ENCODE data around the gene B3GALNT1.

Gene B3GALNT1

DNA sequence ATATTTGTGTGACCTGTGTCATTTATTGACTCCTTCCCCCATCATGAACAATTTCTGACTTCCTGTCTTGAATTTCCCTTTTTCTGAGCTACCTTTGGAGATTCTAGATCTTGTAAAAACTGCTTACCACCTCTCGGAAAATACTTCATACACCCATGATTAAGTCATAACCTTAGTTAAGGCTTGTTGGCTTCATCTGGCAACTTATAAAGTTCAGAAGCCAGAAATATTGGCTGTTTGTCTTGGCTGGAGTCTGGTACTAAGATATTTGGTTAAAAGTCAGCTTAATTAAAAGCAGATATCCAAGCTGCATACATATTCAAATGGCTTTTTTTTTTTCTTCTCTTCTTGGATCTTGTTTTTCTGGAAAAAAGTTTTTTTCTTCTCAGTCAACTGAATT is 37.3 kb upstream of the B3GALNT1 start:
- H3K4me3 ChIP-seq (ENCODE audit: control insufficient read depth, low read depth, low read length), result no peak overlapping the region
- DNase-seq (ENCODE audit: low read depth), result peak; percentile 91
- TF ChIP-seq, protein P1, sequence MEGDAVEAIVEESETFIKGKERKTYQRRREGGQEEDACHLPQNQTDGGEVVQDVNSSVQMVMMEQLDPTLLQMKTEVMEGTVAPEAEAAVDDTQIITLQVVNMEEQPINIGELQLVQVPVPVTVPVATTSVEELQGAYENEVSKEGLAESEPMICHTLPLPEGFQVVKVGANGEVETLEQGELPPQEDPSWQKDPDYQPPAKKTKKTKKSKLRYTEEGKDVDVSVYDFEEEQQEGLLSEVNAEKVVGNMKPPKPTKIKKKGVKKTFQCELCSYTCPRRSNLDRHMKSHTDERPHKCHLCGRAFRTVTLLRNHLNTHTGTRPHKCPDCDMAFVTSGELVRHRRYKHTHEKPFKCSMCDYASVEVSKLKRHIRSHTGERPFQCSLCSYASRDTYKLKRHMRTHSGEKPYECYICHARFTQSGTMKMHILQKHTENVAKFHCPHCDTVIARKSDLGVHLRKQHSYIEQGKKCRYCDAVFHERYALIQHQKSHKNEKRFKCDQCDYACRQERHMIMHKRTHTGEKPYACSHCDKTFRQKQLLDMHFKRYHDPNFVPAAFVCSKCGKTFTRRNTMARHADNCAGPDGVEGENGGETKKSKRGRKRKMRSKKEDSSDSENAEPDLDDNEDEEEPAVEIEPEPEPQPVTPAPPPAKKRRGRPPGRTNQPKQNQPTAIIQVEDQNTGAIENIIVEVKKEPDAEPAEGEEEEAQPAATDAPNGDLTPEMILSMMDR (conservative IDR thresholded peaks at IDR 0.05; ENCODE audit: control insufficient read depth, insufficient read depth, low read depth, low read length), result no peak

DNA sequence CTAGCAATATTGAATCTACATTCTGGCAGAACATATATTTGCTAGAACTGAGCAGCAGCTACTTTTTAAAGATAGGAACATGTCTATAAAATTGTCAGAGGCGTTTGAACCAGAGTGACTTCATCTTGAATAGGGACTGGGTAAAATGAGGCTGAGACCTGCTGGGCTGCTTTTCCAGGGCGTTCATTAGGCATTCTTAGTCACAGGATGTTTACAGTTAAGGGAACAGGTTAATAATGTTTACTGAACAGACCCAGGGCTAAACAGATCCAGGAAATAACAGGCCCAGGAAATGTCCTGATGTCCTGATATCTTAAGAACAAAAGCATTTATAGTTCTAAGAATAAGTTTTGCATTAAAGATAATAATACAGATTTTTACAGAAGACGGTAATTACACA is 34.5 kb upstream of the B3GALNT1 start:
- H3K4me3 ChIP-seq (ENCODE audit: control insufficient read depth, low read depth, low read length), result no peak overlapping the region
- no peak for DNase-seq (ENCODE audit: low read depth)
- TF ChIP-seq, protein P1 (conservative IDR thresholded peaks at IDR 0.05; ENCODE audit: control insufficient read depth, insufficient read depth, low read depth, low read length), result no peak

DNA sequence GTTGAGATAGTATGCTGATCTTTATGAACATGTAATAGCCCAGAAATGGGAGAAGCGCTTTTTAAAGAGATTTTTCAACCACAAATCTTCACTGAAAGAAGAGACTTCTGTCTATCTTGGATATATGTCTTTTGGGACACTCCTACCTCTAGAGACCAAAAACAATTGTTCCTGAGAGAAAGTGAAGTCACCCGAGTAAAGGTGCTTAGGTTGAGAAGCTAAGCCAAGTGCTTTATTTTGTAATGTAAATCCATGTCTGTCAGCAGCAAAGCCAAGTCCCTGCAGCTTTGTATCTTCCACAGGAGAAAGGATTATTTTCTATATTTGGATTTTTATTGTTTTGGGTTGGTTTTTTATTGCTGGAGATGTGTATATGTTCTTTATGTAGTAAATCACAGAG is 32.1 kb upstream of the B3GALNT1 start:
- H3K4me3 ChIP-seq (ENCODE audit: control insufficient read depth, low read depth, low read length), result no peak overlapping the region
- TF ChIP-seq, protein P1 (conservative IDR thresholded peaks at IDR 0.05; ENCODE audit: control insufficient read depth, insufficient read depth, low read depth, low read length), result no peak
- no peak for DNase-seq (ENCODE audit: low read depth)

DNA sequence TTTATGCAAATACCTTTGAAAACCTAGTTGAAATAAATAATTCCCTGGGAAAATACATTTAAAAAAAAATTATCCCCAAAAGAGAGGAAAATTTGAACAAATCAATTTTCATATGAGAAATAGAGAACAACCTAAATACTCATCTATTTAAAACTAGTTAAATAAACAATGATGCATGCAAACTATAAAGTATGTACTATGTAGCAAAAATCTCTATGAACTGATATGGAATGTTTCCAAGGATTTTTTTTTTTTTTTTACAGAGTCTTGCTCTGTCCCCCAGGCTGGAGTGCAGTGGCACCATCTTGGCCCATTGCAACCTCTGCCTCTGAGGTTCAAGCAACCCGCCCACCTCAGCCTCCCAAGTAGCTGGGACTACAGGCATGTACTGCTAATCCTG is 27.2 kb upstream of the B3GALNT1 start:
- no peak overlapping the region for H3K4me3 ChIP-seq (ENCODE audit: control insufficient read depth, low read depth, low read length)
- TF ChIP-seq, protein P1 (conservative IDR thresholded peaks at IDR 0.05; ENCODE audit: control insufficient read depth, insufficient read depth, low read depth, low read length), result no peak
- no peak for DNase-seq (ENCODE audit: low read depth)

DNA sequence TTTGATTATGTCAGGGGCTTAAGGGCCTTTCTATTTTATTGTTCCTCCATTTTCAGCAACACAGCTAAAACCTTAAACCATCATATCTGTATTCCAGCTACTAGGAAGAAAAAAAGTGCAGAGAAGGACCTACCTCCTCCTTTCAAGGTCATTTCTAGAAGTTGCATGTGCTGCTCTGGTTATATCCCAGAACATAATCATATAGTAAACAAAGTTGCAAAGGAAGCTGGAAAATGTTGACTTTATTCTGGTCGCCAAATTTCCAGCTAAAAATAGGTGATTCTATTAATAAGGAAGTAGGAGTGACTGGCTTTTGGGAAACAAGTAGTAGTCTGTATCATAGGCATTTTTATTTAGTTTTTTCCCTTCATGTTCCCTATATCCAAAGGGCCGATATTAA is 21.3 kb upstream of the B3GALNT1 start:
- TF ChIP-seq, protein P1 (conservative IDR thresholded peaks at IDR 0.05; ENCODE audit: control insufficient read depth, insufficient read depth, low read depth, low read length), result no peak
- DNase-seq (ENCODE audit: low read depth), result no peak
- H3K4me3 ChIP-seq (ENCODE audit: control insufficient read depth, low read depth, low read length), result no peak overlapping the region

DNA sequence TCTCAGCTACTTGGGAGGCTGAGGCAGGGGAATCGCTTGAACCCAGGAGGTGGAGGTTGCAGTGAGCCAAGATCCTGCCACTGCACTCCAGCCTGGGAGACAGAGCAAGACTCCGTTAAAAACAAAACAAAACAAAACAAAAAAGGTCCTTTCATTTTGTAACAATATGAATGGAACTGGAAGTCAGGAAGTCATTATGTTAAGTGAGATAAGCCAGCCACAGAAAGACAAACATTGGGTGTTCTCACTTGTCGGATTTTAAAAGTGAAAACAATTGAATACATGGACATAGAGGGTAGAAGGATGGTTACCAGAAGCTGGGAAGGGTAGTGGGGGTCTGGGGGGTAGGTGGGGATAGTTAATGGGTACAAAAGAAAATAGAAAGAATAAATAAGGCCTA is 12.5 kb upstream of the B3GALNT1 start:
- no peak for DNase-seq (ENCODE audit: low read depth)
- TF ChIP-seq, protein P1 (conservative IDR thresholded peaks at IDR 0.05; ENCODE audit: control insufficient read depth, insufficient read depth, low read depth, low read length), result no peak

DNA sequence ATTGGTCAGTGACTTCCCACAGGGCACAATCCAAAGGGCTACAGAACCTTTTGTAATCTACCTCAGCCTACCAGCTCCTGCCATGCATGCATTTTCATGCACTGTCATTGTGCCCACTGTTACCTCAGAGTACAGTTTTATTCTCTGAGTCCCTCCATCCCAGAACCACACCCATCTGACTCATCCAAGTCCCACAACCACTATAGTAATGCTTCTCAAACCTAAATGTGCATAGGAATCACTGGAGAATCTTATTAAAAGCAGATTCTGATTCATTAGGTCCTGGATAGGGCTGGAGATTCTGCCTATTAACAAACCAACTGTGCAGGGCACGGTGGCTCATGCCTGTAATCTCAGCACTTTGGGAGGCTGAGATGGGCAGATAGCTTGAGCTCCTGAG is 3.7 kb upstream of the B3GALNT1 start:
- DNase-seq (ENCODE audit: low read depth), result peak; percentile 85
- TF ChIP-seq, protein P1 (conservative IDR thresholded peaks at IDR 0.05; ENCODE audit: control insufficient read depth, insufficient read depth, low read depth, low read length), result no peak

More for the DNA sequence above, 12.5 kb upstream of the B3GALNT1 start:
- no peak overlapping the region for H3K4me3 ChIP-seq (ENCODE audit: control insufficient read depth, low read depth, low read length)

More for the DNA sequence above, 3.7 kb upstream of the B3GALNT1 start:
- H3K4me3 ChIP-seq (ENCODE audit: control insufficient read depth, low read depth, low read length), result no peak overlapping the region
